ENCODE measurements around the gene RGP1. TPM values are rescaled to one million over a fixed set of nuclear protein-coding genes. Genes with fewer than 3 reads are reported as not detected.

The RGP1 gene
- total RNA-seq, 2 donors from 2014 or later, result 24.6 to 30.1 TPM

GRCh38 chr9:35797311-35798109, 48.4 kb downstream of the RGP1 start:
- H3K9me3 Mint-ChIP-seq, result no peaks in the 10 kb centered on the region
- H3K36me3 Mint-ChIP-seq (ENCODE audit: low read depth), result peaks cover 9% of the 10 kb centered on the region
- no peak overlapping the region for H3K4me3 ChIP-seq (ENCODE audit: low read length)
- no peak overlapping the region for H3K9ac ChIP-seq (ENCODE audit: extremely low read depth, low read length, poor library complexity, severe bottlenecking)
- peaks cover 3% of the 10 kb centered on the region for H3K36me3 ChIP-seq (ENCODE audit: control insufficient read depth, insufficient read depth, low read length)
- H3K27ac ChIP-seq (ENCODE audit: low read depth, low read length), result no peak overlapping the region
- no peak for DNase-seq
- H3K4me1 Mint-ChIP-seq, result peaks cover 19% of the 10 kb centered on the region
- H3K4me3 Mint-ChIP-seq, result no peak overlapping the region
- H3K4me1 ChIP-seq (ENCODE audit: control insufficient read depth, insufficient read depth, low read length), result peaks cover 8% of the 10 kb centered on the region
- no peaks in the 10 kb centered on the region for H3K9me3 ChIP-seq (ENCODE audit: control insufficient read depth, low read length)
- H3K27ac Mint-ChIP-seq, result no peak overlapping the region
- no peaks in the 10 kb centered on the region for H3K27me3 ChIP-seq (ENCODE audit: control insufficient read depth, insufficient read depth, low read length, poor library complexity, severe bottlenecking)
- H3K27me3 Mint-ChIP-seq (ENCODE audit: insufficient read depth), result peaks cover 3% of the 10 kb centered on the region
- no peak for TF ChIP-seq CTCF (conservative IDR thresholded peaks at IDR 0.05)
- 93 to 94% methylated on average over 2 to 5 of the region's 6 CpGs for WGBS, 2 experiments (ENCODE audit: insufficient coverage in 1 of 2, insufficient read length in 1 of 2)

GRCh38 chr9:35798658-35799374, 49.7 kb downstream of the RGP1 start:
- H3K27ac Mint-ChIP-seq, result no peak overlapping the region
- no peak for TF ChIP-seq CTCF (conservative IDR thresholded peaks at IDR 0.05)

DNA sequence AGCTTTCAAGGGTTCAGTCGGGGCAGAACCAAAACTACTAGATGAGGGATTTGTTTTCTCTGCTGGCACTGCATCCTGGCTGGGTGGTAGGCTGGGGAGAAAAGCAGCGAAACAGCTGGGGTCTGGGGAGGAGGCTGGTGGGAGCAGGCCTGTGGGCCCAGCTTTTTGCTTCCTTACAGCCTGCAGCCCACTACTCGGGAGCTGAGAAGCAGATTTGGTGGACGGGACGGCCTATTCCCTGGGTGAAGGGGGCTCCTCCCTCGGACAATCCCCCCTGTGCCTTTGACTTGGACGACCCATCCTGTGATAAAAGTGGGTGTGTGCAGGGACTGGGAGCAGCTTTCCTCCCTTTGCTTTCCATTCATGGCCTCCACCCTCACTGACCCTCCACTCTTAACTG, 51.4 kb downstream of the RGP1 start:
- Histone ChIP-seq H3K36me3 (ENCODE audit: control insufficient read depth, insufficient read depth, low read length) (peaks cover 16% of the 10 kb centered on the region), H3K27ac (ENCODE audit: low read depth, low read length) (no peak overlapping the region), H3K4me1 (ENCODE audit: control insufficient read depth, insufficient read depth, low read length) (peaks cover 8% of the 10 kb centered on the region), H3K4me3 (ENCODE audit: low read length) (no peak overlapping the region), H3K9ac (ENCODE audit: extremely low read depth, low read length, poor library complexity, severe bottlenecking) (no peak overlapping the region), H3K9me3 (ENCODE audit: control insufficient read depth, low read length) (no peaks in the 10 kb centered on the region), H3K27me3 (ENCODE audit: control insufficient read depth, insufficient read depth, low read length, poor library complexity, severe bottlenecking) (no peaks in the 10 kb centered on the region)
- no peak for DNase-seq
- Mint-ChIP-seq H3K4me1 (peaks cover 15% of the 10 kb centered on the region), H3K27me3 (ENCODE audit: insufficient read depth) (no peaks in the 10 kb centered on the region), H3K36me3 (ENCODE audit: low read depth) (peaks cover 18% of the 10 kb centered on the region), H3K9me3 (no peaks in the 10 kb centered on the region), H3K27ac (peak overlapping the region; percentile 23), H3K4me3 (no peak overlapping the region)
- WGBS, 2 experiments (ENCODE audit: insufficient coverage in 1 of 2, insufficient read length in 1 of 2), result 88 to 97% methylated on average over 5 to 7 of the region's 7 CpGs
- TF ChIP-seq CTCF (conservative IDR thresholded peaks at IDR 0.05), result no peak

More at GRCh38 chr9:35798658-35799374, 49.7 kb downstream of the RGP1 start:
- no peak overlapping the region for H3K27ac ChIP-seq (ENCODE audit: low read depth, low read length)
- Mint-ChIP-seq H3K4me1 (peaks cover 15% of the 10 kb centered on the region), H3K4me3 (no peak overlapping the region), H3K36me3 (ENCODE audit: low read depth) (peaks cover 18% of the 10 kb centered on the region), H3K27me3 (ENCODE audit: insufficient read depth) (no peaks in the 10 kb centered on the region), H3K9me3 (no peaks in the 10 kb centered on the region)
- H3K9ac ChIP-seq (ENCODE audit: extremely low read depth, low read length, poor library complexity, severe bottlenecking), result no peak overlapping the region
- no peak overlapping the region for H3K4me3 ChIP-seq (ENCODE audit: low read length)
- no peaks in the 10 kb centered on the region for H3K27me3 ChIP-seq (ENCODE audit: control insufficient read depth, insufficient read depth, low read length, poor library complexity, severe bottlenecking)
- peak; percentile 58 for DNase-seq
- peaks cover 11% of the 10 kb centered on the region for H3K36me3 ChIP-seq (ENCODE audit: control insufficient read depth, insufficient read depth, low read length)
- H3K9me3 ChIP-seq (ENCODE audit: control insufficient read depth, low read length), result no peaks in the 10 kb centered on the region
- WGBS, 2 experiments (ENCODE audit: insufficient coverage in 1 of 2, insufficient read length in 1 of 2), result 92 to 100% methylated on average over 2 to 4 of the region's 4 CpGs
- H3K4me1 ChIP-seq (ENCODE audit: control insufficient read depth, insufficient read depth, low read length), result peaks cover 8% of the 10 kb centered on the region

All from endodermal cell (in vitro differentiated cells).